Subcutaneous abdominal adipose tissue (tissue), 5 donors: ENCODE data around the gene SCNN1G.

Experiments
- H3K27ac ChIP-seq: one replicate; pipeline ENCODE4 v1.7.0; 2013; ENCODE audit warnings: low read depth, mild to moderate bottlenecking, inconsistent platforms, low read length, moderate library complexity
- H3K27me3 ChIP-seq, 5 donors: one replicate each; pipeline ENCODE4 v1.7.0; 2013; ENCODE audit warnings: low read length in 5 of 5, inconsistent platforms in 1 of 5; ENCODE audit not compliant: control insufficient read depth in 5 of 5, insufficient read depth in 4 of 5
- H3K36me3 ChIP-seq, 5 donors: one replicate each; pipeline ENCODE4 v1.7.0; 2013; ENCODE audit warnings: low read length in 5 of 5; ENCODE audit not compliant: control insufficient read depth in 5 of 5, insufficient read depth in 5 of 5
- H3K4me1 ChIP-seq, 5 donors: one replicate each; pipeline ENCODE4 v1.7.0; 2013; ENCODE audit warnings: low read length in 5 of 5, mild to moderate bottlenecking in 3 of 5, moderate library complexity in 1 of 5; ENCODE audit not compliant: control insufficient read depth in 5 of 5, insufficient read depth in 5 of 5
- H3K4me3 ChIP-seq, 5 donors: one replicate each; pipeline ENCODE4 v1.7.0; 2013; ENCODE audit warnings: low read length in 5 of 5, low read depth in 1 of 5
- H3K9ac ChIP-seq, 5 donors: one replicate each; pipeline ENCODE4 v1.7.0; 2013; ENCODE audit warnings: low read length in 5 of 5, mild to moderate bottlenecking in 4 of 5, moderate library complexity in 3 of 5
- H3K9me3 ChIP-seq, 5 donors: one replicate each; pipeline ENCODE4 v1.7.0; 2013; ENCODE audit warnings: low read length in 5 of 5; ENCODE audit not compliant: control insufficient read depth in 5 of 5
- donor health status: healthy.
- donor health status: healthy.
- donor health status: healthy.
- donor health status: healthy.
- donor health status: healthy.

Gene SCNN1G

GRCh38 chr16:23215435-23215834 is 32.9 kb downstream of the SCNN1G start:
- H3K27ac ChIP-seq = no peak overlapping the region
- H3K36me3 ChIP-seq = no peaks in the 10 kb centered on the region
- no peak overlapping the region for H3K4me3 ChIP-seq
- H3K27me3 ChIP-seq = peaks cover 0 to 6% (median 2%) of the 10 kb centered on the region in 5 donors
- H3K4me1 ChIP-seq = no peaks in the 10 kb centered on the region
- no peaks in the 10 kb centered on the region for H3K9me3 ChIP-seq
- no peak overlapping the region for H3K9ac ChIP-seq

- H3K27ac ChIP-seq = no peak overlapping the region
- H3K9me3 ChIP-seq = no peaks in the 10 kb centered on the region
- H3K9ac ChIP-seq = no peak overlapping the region
- H3K36me3 ChIP-seq = no peaks in the 10 kb centered on the region
- H3K4me1 ChIP-seq = no peaks in the 10 kb centered on the region
- H3K4me3 ChIP-seq = no peak overlapping the region
- H3K27me3 ChIP-seq = peaks cover 0 to 6% (median 2%) of the 10 kb centered on the region in 5 donors
These were observed 34.2 kb downstream of the SCNN1G start for GRCh38 chr16:23216658-23217246.

- Histone ChIP-seq H3K9me3 (no peaks in the 10 kb centered on the region), H3K4me1 (no peaks in the 10 kb centered on the region), H3K27ac (no peak overlapping the region), H3K4me3 (no peak overlapping the region), H3K9ac (no peak overlapping the region), H3K36me3 (no peaks in the 10 kb centered on the region), H3K27me3 (peaks cover 0 to 6% (median 2%) of the 10 kb centered on the region in 5 donors)
These were observed 35.1 kb downstream of the SCNN1G start for GRCh38 chr16:23217646-23218045.

- Histone ChIP-seq H3K9ac (no peak overlapping the region), H3K4me3 (no peak overlapping the region), H3K36me3 (no peaks in the 10 kb centered on the region), H3K9me3 (no peaks in the 10 kb centered on the region), H3K27ac (no peak overlapping the region), H3K27me3 (no peaks in the 10 kb centered on the region), H3K4me1 (no peaks in the 10 kb centered on the region)
These were observed 40.4 kb downstream of the SCNN1G start for GRCh38 chr16:23222929-23223328.

GRCh38 chr16:23223368-23223767 is 40.8 kb downstream of the SCNN1G start:
- H3K36me3 ChIP-seq = no peaks in the 10 kb centered on the region
- no peaks in the 10 kb centered on the region for H3K27me3 ChIP-seq
- H3K27ac ChIP-seq = no peak overlapping the region
- H3K9ac ChIP-seq = no peak overlapping the region
- no peaks in the 10 kb centered on the region for H3K9me3 ChIP-seq
- no peak overlapping the region for H3K4me3 ChIP-seq
- no peaks in the 10 kb centered on the region for H3K4me1 ChIP-seq

- no peaks in the 10 kb centered on the region for H3K36me3 ChIP-seq
- no peaks in the 10 kb centered on the region for H3K27me3 ChIP-seq
- H3K9me3 ChIP-seq = no peaks in the 10 kb centered on the region
- no peak overlapping the region for H3K27ac ChIP-seq
- H3K4me1 ChIP-seq = no peaks in the 10 kb centered on the region
- no peak overlapping the region for H3K9ac ChIP-seq
- no peak overlapping the region for H3K4me3 ChIP-seq
These were observed 42.6 kb downstream of the SCNN1G start for GRCh38 chr16:23225109-23225508.

GRCh38 chr16:23225634-23226033 is 43.1 kb downstream of the SCNN1G start:
- no peak overlapping the region for H3K27ac ChIP-seq
- no peaks in the 10 kb centered on the region for H3K27me3 ChIP-seq
- no peak overlapping the region for H3K9ac ChIP-seq
- H3K36me3 ChIP-seq = no peaks in the 10 kb centered on the region
- H3K9me3 ChIP-seq = no peaks in the 10 kb centered on the region
- H3K4me1 ChIP-seq = no peaks in the 10 kb centered on the region
- H3K4me3 ChIP-seq = no peak overlapping the region

GRCh38 chr16:23227529-23227928 is 45.0 kb downstream of the SCNN1G start:
- Histone ChIP-seq H3K27me3 (no peaks in the 10 kb centered on the region), H3K4me1 (no peaks in the 10 kb centered on the region), H3K36me3 (no peaks in the 10 kb centered on the region)

GRCh38 chr16:23229714-23230113 is 47.2 kb downstream of the SCNN1G start:
- H3K4me3 ChIP-seq = no peak overlapping the region
- H3K27me3 ChIP-seq = no peaks in the 10 kb centered on the region
- no peak overlapping the region for H3K9ac ChIP-seq
- H3K4me1 ChIP-seq = no peaks in the 10 kb centered on the region
- H3K36me3 ChIP-seq = no peaks in the 10 kb centered on the region
- H3K27ac ChIP-seq = no peak overlapping the region
- no peaks in the 10 kb centered on the region for H3K9me3 ChIP-seq

More at GRCh38 chr16:23227529-23227928, 45.0 kb downstream of the SCNN1G start:
- Histone ChIP-seq H3K4me3 (no peak overlapping the region), H3K27ac (no peak overlapping the region), H3K9me3 (no peaks in the 10 kb centered on the region), H3K9ac (no peak overlapping the region)

- no peak overlapping the region for H3K4me3 ChIP-seq
- H3K36me3 ChIP-seq = no peaks in the 10 kb centered on the region
- H3K27me3 ChIP-seq = no peaks in the 10 kb centered on the region
- H3K27ac ChIP-seq = no peak overlapping the region
- no peak overlapping the region for H3K9ac ChIP-seq
- H3K9me3 ChIP-seq = no peaks in the 10 kb centered on the region
- H3K4me1 ChIP-seq = no peaks in the 10 kb centered on the region
These were observed 50.3 kb downstream of the SCNN1G start for GRCh38 chr16:23232806-23233205.

GRCh38 chr16:23235176-23235575 is 52.6 kb downstream of the SCNN1G start:
- no peak overlapping the region for H3K4me3 ChIP-seq
- H3K27me3 ChIP-seq = no peaks in the 10 kb centered on the region
- no peak overlapping the region for H3K27ac ChIP-seq
- no peaks in the 10 kb centered on the region for H3K36me3 ChIP-seq
- no peaks in the 10 kb centered on the region for H3K9me3 ChIP-seq
- no peak overlapping the region for H3K9ac ChIP-seq
- no peaks in the 10 kb centered on the region for H3K4me1 ChIP-seq
